ENCODE measurements around the gene RASA3. TPM values are rescaled to one million over a fixed set of nuclear protein-coding genes. Genes with fewer than 3 reads are reported as not detected.

The RASA3 gene
- total and polyA plus RNA-seq, 2 of the 4 experiments (the other 2 are of a cell fraction) = 21.0 to 31.4 TPM

- in situ Hi-C loops (cut with MboI; ENCODE audit: low sequenced_read_pairs) (no loop called here), dilution Hi-C loops (cut with HindIII; ENCODE audit: low sequenced_read_pairs, unreplicated experiment) (no loop called here), intact Hi-C loops (cut with micrococcal nuclease) (no loop called here)
- Histone ChIP-seq H4K5ac (ENCODE audit: low read depth, low read length) (no peak overlapping the region; the same call in 1 of the 2 replicates), H3K18ac (ENCODE audit: low read depth, low read length) (peak overlapping the region; percentile 5; the same call in 1 of the 2 replicates), H3K4me2 (ENCODE audit: low read depth, low read length) (peak overlapping the region; percentile 13), H4K91ac (ENCODE audit: insufficient read depth, low read depth, low read length) (no peak overlapping the region; the same call in 1 of the 2 replicates), H3K4ac (ENCODE audit: low read depth, low read length) (peak overlapping the region; percentile 47; the same call in 1 of the 2 replicates), H3K27ac (ENCODE audit: insufficient read depth, low read length) (no peak overlapping the region), H3K27me3 (ENCODE audit: control insufficient read depth, insufficient read depth, low read length) (peaks cover 9% of the 10 kb centered on the region; the same call in 1 of the 2 replicates), H3K9me3 (ENCODE audit: control insufficient read depth, insufficient read depth, low read length) (no peaks in the 10 kb centered on the region), H2BK15ac (ENCODE audit: low read depth, low read length) (no peak overlapping the region), H3K14ac (replicated peaks; ENCODE audit: low read depth, low read length) (0 out of 2 replicates have a peak overlapping the region, but pooled peaks have one; percentile 15), H4K8ac (ENCODE audit: low read depth in 2 of 2, low read length in 2 of 2) (peak overlapping the region in 1 of 2 experiments; percentile 77; a peak in 2 of 4 replicates), H3K23ac (ENCODE audit: low read depth, low read length) (0 out of 2 replicates have a peak overlapping the region, but pooled peaks have one; percentile 28), H4K20me1 (ENCODE audit: insufficient read depth, low read length) (0 out of 2 replicates have a peak, but pooled peaks cover 3% of the 10 kb centered on the region), H2AK9ac (replicated peaks; ENCODE audit: low read depth, low read length, poor library complexity) (no peak overlapping the region), H3K4me3 (ENCODE audit: insufficient read depth, low read depth, low read length) (no peak overlapping the region), H3K4me1 (ENCODE audit: control insufficient read depth, insufficient read depth, low read length) (peaks cover 8% of the 10 kb centered on the region), H3K36me3 (ENCODE audit: control insufficient read depth, insufficient read depth, low read length) (no peaks in the 10 kb centered on the region), H2AK5ac (ENCODE audit: low read depth, low read length) (0 out of 2 replicates have a peak overlapping the region, but pooled peaks have one; percentile 71), H3K9ac (ENCODE audit: low read depth, low read length) (no peak overlapping the region), H3K9me1 (ENCODE audit: insufficient read depth, low read length) (peaks cover 19% of the 10 kb centered on the region), H2BK5ac (ENCODE audit: low read depth, low read length, poor library complexity, severe bottlenecking) (peak overlapping the region; percentile 73), H3K79me1 (ENCODE audit: low read depth in 1 of 2, low read length in 2 of 2) (0 out of 4 replicates have a peak, but pooled peaks cover 0 to 5% of the 10 kb centered on the region in 2 experiments), H2BK120ac (ENCODE audit: low read depth, low read length) (no peak overlapping the region), H2AFZ (replicated peaks; ENCODE audit: low read length, poor library complexity) (peak overlapping the region; percentile 77), H3K56ac (ENCODE audit: extremely low read depth, insufficient read depth, low read length) (no peak overlapping the region), H2BK20ac (ENCODE audit: low read depth, low read length) (no peak overlapping the region; the same call in 1 of the 2 replicates)
- peak; percentile 65 for DNase-seq
- ChIA-PET POLR2A (ENCODE audit: unreplicated experiment) (no interaction called here), CTCF (no interaction called here)
- 66% methylated on average over 23 of the region's 28 CpGs; no CpG with 5 or more reads in 1 of the 2 experiments for WGBS, 2 experiments (ENCODE audit: extremely low coverage in 2 of 2, insufficient read length in 1 of 2)
- ATAC-seq (ENCODE audit: low read depth) = peak; percentile 64
- TF ChIP-seq CTCF (conservative IDR thresholded peaks at IDR 0.05; ENCODE audit: low read depth, low read length) (no peak), MAFK (IDR thresholded peaks at IDR 0.05; ENCODE audit: low read depth, low read length) (0 out of 2 replicates have a peak, but pooled peaks have one; percentile 33)
- no TSS peak for BruUV-seq (replicated peaks)
Observed at GRCh38 chr13:114142640-114143490, 10.4 kb upstream of the RASA3 start.

Data from IMR-90 (cell line).